ENCODE data around the gene ATP2B1.

ATP2B1 gene

DNA sequence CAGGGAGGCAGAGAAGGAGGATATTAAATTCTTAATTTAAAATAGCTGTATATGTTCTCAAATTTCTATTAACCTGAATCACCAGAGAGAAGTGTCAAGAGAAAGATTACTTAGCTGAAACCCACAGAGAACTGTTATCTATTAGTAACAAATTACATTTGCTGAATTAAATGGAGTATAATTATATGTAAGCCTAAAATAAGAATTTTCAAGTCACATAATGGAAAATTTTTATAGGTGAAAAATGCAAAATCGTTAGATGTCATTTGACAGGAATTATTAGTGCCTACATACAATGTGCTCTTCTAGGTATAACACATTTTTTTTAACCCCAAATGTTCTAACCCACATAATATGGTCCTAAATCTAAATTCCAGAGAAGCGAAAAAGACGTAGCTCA is 4.1 kb upstream of the ATP2B1 start:
- TF ChIP-seq, protein P1, sequence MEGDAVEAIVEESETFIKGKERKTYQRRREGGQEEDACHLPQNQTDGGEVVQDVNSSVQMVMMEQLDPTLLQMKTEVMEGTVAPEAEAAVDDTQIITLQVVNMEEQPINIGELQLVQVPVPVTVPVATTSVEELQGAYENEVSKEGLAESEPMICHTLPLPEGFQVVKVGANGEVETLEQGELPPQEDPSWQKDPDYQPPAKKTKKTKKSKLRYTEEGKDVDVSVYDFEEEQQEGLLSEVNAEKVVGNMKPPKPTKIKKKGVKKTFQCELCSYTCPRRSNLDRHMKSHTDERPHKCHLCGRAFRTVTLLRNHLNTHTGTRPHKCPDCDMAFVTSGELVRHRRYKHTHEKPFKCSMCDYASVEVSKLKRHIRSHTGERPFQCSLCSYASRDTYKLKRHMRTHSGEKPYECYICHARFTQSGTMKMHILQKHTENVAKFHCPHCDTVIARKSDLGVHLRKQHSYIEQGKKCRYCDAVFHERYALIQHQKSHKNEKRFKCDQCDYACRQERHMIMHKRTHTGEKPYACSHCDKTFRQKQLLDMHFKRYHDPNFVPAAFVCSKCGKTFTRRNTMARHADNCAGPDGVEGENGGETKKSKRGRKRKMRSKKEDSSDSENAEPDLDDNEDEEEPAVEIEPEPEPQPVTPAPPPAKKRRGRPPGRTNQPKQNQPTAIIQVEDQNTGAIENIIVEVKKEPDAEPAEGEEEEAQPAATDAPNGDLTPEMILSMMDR (IDR thresholded peaks at IDR 0.05; ENCODE audit: insufficient read depth, low read depth, low read length, missing control alignments) = no peak
- DNase-seq (ENCODE audit: low read depth) = no peak
- H3K4me3 ChIP-seq (ENCODE audit: low read length) = no peak overlapping the region

DNA sequence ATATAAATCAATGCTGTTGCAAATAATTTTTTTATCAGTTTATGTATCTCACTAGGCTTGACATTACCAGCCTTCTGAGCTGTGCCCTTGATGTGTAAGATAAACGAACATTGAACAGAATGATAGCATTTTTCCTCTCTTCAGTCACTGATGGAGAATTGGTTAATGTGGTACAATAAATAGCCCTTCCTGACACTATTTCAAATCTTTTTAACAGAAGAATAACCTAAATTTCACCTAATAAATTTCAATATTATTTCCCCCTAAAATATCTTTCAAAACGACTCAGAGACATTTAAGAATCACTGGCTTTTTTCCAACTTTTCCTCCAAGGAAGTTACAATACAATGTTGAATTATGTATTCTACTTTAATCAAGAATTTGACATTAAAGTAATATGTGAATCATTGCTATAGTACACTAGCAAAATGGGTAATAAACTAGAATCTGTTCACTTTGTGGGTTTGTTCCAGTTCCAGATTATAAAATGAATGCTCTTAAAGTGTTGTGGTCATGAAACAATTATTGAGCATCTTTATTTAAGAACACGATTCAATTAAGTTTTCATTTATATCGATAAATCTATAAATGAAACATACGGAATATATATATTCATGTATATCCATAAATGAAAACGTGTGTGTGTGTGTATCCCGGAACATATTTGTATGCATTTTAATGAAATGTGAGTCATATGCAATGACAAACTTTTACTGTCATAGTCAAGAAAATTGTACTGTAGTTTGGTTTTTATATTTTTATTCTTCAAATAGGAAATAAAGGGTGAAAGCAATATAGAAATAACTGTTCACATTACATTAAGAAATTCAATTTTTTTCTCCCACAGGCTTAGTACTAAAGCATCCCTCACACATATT is 2.5 kb upstream of the ATP2B1 start:
- no peak overlapping the region for H3K4me3 ChIP-seq (ENCODE audit: low read length)
- DNase-seq (ENCODE audit: low read depth) = no peak
- TF ChIP-seq, protein P1 (IDR thresholded peaks at IDR 0.05; ENCODE audit: insufficient read depth, low read depth, low read length, missing control alignments) = no peak

DNA sequence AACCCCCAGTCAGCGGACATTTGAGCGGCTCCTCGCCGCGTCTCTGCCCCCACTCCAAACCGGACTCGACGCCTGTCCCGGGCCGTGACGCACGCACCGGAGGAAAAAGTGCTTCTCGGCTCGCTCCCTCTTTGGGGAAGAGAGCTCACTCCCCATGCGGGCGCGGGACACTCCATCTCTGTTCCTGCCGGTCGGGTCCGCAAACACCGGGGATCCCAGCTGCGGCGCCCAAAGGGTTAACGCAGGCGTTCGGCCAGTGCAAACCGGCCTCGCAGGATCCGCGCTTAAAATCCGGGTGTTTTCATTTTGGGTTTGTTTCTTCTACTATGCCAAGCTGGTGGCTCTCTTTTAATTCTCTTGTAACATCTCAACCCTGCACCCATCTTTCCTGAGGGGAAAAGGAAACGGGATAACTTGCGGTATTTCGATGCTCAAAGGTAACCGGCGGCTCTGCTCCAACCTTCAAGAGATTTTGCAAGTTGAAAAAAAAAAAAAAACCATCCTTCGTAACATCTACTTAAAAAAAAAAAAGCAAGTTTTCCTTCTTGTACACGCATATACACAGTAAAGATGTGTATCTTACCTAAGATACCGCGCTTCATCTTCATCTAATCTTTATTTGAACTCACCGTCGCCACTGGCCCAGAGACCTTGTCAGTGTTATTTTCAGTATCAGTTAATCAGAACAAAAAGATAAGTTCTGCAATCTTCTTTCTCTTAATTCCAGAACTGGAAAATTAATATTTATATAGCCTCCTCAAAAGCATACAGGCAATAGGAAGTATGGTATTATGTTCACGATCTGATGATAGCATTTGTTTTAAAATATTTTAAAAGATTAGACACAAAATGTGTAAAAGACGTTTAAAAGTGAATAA is 1.6 kb upstream of the ATP2B1 start:
- peak overlapping the region; percentile 73 for H3K4me3 ChIP-seq (ENCODE audit: low read length)
- peak; percentile 47 for DNase-seq (ENCODE audit: low read depth)
- TF ChIP-seq, protein P1 (IDR thresholded peaks at IDR 0.05; ENCODE audit: insufficient read depth, low read depth, low read length, missing control alignments) = no peak

DNA sequence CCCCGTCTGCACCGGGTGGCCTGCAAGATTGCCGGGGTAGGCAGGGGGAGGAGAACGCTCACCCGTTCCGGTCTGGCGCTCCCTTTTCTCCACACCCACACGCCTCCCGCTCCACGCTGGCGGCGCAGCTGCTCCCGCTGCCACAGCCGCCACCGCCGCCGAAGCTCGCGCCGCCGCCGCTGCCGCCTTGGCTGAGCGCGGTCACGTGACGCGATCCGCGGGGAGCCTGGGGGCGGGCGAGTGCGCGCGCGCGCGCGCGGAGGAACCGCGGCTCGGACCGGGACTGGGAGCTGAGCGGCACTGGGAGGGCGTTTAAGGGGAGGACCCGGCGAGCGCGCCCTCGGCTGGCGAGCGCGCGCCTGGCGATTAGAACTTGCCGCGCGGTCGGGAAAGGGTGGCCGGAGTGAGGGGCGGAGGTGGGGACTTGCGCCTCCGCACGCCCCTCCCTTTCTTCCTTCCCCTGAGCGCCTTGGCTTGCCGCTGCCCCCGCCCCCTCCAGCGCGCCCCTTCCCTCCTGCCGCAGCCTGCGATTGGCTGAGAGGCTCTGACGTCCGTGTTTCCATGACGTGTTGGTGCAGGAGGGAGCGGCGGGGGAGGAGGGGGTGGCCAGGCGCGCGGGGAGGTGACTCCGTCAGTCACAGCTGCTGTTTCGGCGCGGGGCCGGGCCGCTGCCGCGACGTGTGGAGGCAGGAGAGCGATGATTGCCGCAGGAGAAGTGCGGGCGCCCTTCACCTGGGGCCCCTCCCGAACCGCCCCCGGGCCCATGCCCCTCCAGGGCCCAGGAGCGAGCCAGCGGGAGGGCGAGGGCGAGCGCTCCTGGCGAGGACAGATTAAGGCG is 738 bp upstream of the ATP2B1 start:
- TF ChIP-seq, protein P1 (IDR thresholded peaks at IDR 0.05; ENCODE audit: insufficient read depth, low read depth, low read length, missing control alignments) = no peak
- peak overlapping the region; percentile 73 for H3K4me3 ChIP-seq (ENCODE audit: low read length)

DNA sequence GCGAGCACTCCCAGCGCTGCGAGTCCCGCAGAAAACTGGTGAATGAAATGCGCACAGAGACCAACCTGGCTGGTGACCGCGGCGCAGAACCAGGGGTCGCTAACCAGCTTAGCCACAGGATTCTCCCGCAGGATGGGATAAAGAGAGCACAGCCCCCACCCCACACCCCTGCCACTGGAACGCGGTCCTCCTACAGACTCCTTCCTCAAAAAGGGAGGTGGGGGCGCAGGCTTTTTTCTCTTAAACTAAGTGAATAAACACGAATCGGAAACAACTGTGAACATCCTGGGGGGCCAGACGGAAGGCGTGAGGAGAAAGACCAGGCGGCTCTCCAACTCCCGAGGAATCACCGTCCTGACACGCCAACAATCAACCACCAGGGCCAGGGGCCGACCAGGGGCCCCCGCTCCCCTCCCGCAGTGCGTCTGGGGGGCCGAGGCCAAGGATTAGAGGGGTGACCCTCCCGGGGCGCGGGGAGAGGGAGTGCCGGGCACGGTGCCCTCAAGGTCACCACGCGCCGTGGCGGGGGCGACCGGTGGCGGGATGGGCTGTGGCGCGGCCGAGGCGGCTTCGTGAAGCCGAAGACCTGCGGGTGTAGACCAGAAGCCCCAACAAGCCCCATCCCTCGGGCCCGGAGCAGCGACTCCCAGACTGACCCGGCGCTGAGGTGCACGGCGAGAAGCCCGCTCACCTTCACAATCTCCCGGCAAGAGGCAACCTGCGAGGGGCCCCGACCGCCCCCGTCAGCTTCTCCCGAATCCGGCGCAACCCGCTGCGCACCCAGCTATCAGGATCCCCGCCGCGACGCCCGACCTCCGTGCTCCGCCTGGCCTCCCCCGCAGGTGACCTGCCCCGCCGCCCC is 704 bp downstream of the ATP2B1 start:
- peak overlapping the region; percentile 55 for H3K4me3 ChIP-seq (ENCODE audit: low read length)
- DNase-seq (ENCODE audit: low read depth) = peak; percentile 31

More for the DNA sequence above, 738 bp upstream of the ATP2B1 start:
- peak; percentile 99 for DNase-seq (ENCODE audit: low read depth)

More for the DNA sequence above, 704 bp downstream of the ATP2B1 start:
- TF ChIP-seq, protein P1 (IDR thresholded peaks at IDR 0.05; ENCODE audit: insufficient read depth, low read depth, low read length, missing control alignments) = peak; percentile 12

Data from epithelial cell of esophagus (primary cell).